HepG2 (cell line): Measurements from ENCODE around the gene VAMP2. TPM values are rescaled to one million over a fixed set of nuclear protein-coding genes. Genes with fewer than 3 reads are reported as not detected.

Experiments
- AGO1 ChIP-seq: fragments of 200-400 bp; formaldehyde crosslinking; IDR thresholded peaks from 2 replicates; pipeline ENCODE4 v1.6.1; 2017; ENCODE audit warnings: mild to moderate bottlenecking, low read depth, low read length, moderate library complexity; ENCODE audit not compliant: poor library complexity, severe bottlenecking
- ATM ChIP-seq: fragments of 450-650 bp; IDR thresholded peaks from 2 replicates; pipeline ENCODE4 v1.7.1; 2017; ENCODE audit warnings: mild to moderate bottlenecking, borderline replicate concordance
- CENPT ChIP-seq: sonication (generic); formaldehyde crosslinking; IDR thresholded peaks from 2 replicates; pipeline ENCODE4 v1.8.0; 2022; ENCODE audit warnings: low read depth, mild to moderate bottlenecking, moderate library complexity, missing genetic modification reagents
- CHD2 ChIP-seq: IDR thresholded peaks from 2 replicates; pipeline ENCODE4 v1.6.1; 2011; ENCODE audit warnings: low read depth, low read length, improper control_type of control experiment
- DPF2 ChIP-seq: sonication (generic); formaldehyde crosslinking; IDR thresholded peaks from 2 replicates; pipeline ENCODE4 v1.4.0; 2020; ENCODE audit warnings: mild to moderate bottlenecking, low read depth, missing genetic modification reagents, borderline replicate concordance
- GATAD1 ChIP-seq: IDR thresholded peaks from 2 replicates; pipeline ENCODE4 v1.6.1; 2016; ENCODE audit warnings: missing genetic modification reagents, missing compliant biosample characterization
- GPN1 ChIP-seq: sonication (generic); formaldehyde crosslinking; IDR thresholded peaks from 2 replicates; pipeline ENCODE4 v1.5.1; 2020; ENCODE audit warnings: missing genetic modification reagents, borderline replicate concordance
- HCFC1 ChIP-seq: fragments of 150-350 bp; IDR thresholded peaks from 2 replicates; pipeline ENCODE4 v1.6.1; 2014; ENCODE audit warnings: low read depth, low read length
- HDAC1 ChIP-seq: sonication (generic); formaldehyde crosslinking; IDR thresholded peaks from 2 replicates; pipeline ENCODE4 v1.5.1; 2020; ENCODE audit warnings: mild to moderate bottlenecking, missing genetic modification reagents
- KLF16 ChIP-seq, 2 experiments: sonication (generic) in 1 of 2; formaldehyde crosslinking in 1 of 2; IDR thresholded peaks; 2 replicates each; pipeline versions ENCODE4 v1.6.1 to v1.8.0; 2016 to 2023; ENCODE audit warnings: missing genetic modification reagents in 2 of 2, missing compliant biosample characterization in 1 of 2
- MYNN ChIP-seq: sonication (generic); formaldehyde crosslinking; IDR thresholded peaks from 2 replicates; pipeline ENCODE4 v1.4.0; 2020; ENCODE audit warnings: mild to moderate bottlenecking, low read depth, missing genetic modification reagents
- NBN ChIP-seq: fragments of 450-650 bp; conservative IDR thresholded peaks from 2 replicates; pipeline ENCODE4 v1.6.1; 2017
- PTBP1 ChIP-seq: fragments of 200-400 bp; formaldehyde crosslinking; IDR thresholded peaks from 2 replicates; pipeline ENCODE4 v1.6.1; 2018; ENCODE audit warnings: low read length, low read depth; ENCODE audit not compliant: poor library complexity, severe bottlenecking
- SNAI1 ChIP-seq: sonication (generic); formaldehyde crosslinking; IDR thresholded peaks from 2 replicates; pipeline ENCODE4 v1.5.0; 2020; ENCODE audit warnings: mild to moderate bottlenecking, missing genetic modification reagents, borderline replicate concordance
- XRCC5 ChIP-seq: fragments of 200-400 bp; formaldehyde crosslinking; optimal IDR thresholded peaks from 2 replicates; pipeline ENCODE3; 2017; ENCODE audit warnings: mild to moderate bottlenecking, low read length
- ZBTB20 ChIP-seq: sonication (generic); formaldehyde crosslinking; IDR thresholded peaks from 2 replicates; pipeline ENCODE4 v1.8.1; 2023; ENCODE audit warnings: missing genetic modification reagents, low read depth, mild to moderate bottlenecking, borderline replicate concordance
- ZBTB7B ChIP-seq: sonication (generic); formaldehyde crosslinking; IDR thresholded peaks from 2 replicates; pipeline ENCODE4 v1.4.0; 2020; ENCODE audit warnings: missing genetic modification reagents
- ZNF33A ChIP-seq: sonication (generic); formaldehyde crosslinking; IDR thresholded peaks from 2 replicates; pipeline ENCODE4 v1.5.1; 2020; ENCODE audit warnings: missing genetic modification reagents, mild to moderate bottlenecking, moderate library complexity, borderline replicate concordance
- ZNF34 ChIP-seq: sonication (generic); formaldehyde crosslinking; IDR thresholded peaks from 2 replicates; pipeline ENCODE4 v1.4.0; 2020; ENCODE audit warnings: mild to moderate bottlenecking, missing genetic modification reagents, borderline replicate concordance
- ZNF616 ChIP-seq: sonication (generic); formaldehyde crosslinking; IDR thresholded peaks from 2 replicates; pipeline ENCODE4 v1.5.0; 2020; ENCODE audit warnings: low read depth, mild to moderate bottlenecking, missing genetic modification reagents
- ZNF660 ChIP-seq: sonication (generic); formaldehyde crosslinking; IDR thresholded peaks from 2 replicates; pipeline ENCODE4 v1.5.1; 2020; ENCODE audit warnings: mild to moderate bottlenecking, low read depth, missing genetic modification reagents, borderline replicate concordance
- ZNF672 ChIP-seq: sonication (generic); formaldehyde crosslinking; IDR thresholded peaks from 2 replicates; pipeline ENCODE4 v1.8.1; 2022; ENCODE audit warnings: missing genetic modification reagents
- ZNF878 ChIP-seq: sonication (generic); formaldehyde crosslinking; IDR thresholded peaks from 2 replicates; pipeline ENCODE4 v1.8.1; 2023; ENCODE audit warnings: mild to moderate bottlenecking, missing genetic modification reagents, moderate library complexity
- polyA plus RNA-seq, 8 experiments: library from polyadenylated mRNA; depleted of rRNA in 3 of 8; stranded (reverse) in 7 of 8; unstranded in 1 of 8; fragments of >200 nt; fragmentation: Illumina TruSeq in 4 of 8; extraction: Trizol in 4 of 8; gene quantifications; 2 replicates each; pipeline versions ENCODE4 v1.2.1 to v1.2.3, GENCODE V29; 2011 to 2016; ENCODE audit warnings: low read depth in 4 of 8, missing spikeins in 1 of 8, mixed read lengths in 1 of 8; ENCODE audit not compliant: insufficient read depth in 1 of 8
- total RNA-seq, 5 experiments: library from RNA; depleted of rRNA; stranded (reverse); fragments of >200 nt; fragmentation: Illumina TruSeq; extraction: Trizol; gene quantifications; 2 replicates each; pipeline ENCODE4 v1.2.3, GENCODE V29; 2016; ENCODE audit warnings: low read depth in 1 of 5
- TF ChIP-seq, protein P1 (sequence below): sonication (generic); formaldehyde crosslinking; conservative IDR thresholded peaks from 2 replicates; pipeline ENCODE4 v1.4.0; 2020; ENCODE audit warnings: missing genetic modification reagents
- TF ChIP-seq, protein P2 (sequence below): sonication (generic); formaldehyde crosslinking; IDR thresholded peaks from 2 replicates; pipeline ENCODE4 v1.5.1; 2020; ENCODE audit warnings: missing genetic modification reagents, mild to moderate bottlenecking, borderline replicate concordance

The VAMP2 gene
- total and polyA plus RNA-seq, 2 of the 13 experiments (the other 11 are each of a cell fraction or from before 2014, with no cell fraction given) = 3.9 to 17.2 TPM

DNA sequence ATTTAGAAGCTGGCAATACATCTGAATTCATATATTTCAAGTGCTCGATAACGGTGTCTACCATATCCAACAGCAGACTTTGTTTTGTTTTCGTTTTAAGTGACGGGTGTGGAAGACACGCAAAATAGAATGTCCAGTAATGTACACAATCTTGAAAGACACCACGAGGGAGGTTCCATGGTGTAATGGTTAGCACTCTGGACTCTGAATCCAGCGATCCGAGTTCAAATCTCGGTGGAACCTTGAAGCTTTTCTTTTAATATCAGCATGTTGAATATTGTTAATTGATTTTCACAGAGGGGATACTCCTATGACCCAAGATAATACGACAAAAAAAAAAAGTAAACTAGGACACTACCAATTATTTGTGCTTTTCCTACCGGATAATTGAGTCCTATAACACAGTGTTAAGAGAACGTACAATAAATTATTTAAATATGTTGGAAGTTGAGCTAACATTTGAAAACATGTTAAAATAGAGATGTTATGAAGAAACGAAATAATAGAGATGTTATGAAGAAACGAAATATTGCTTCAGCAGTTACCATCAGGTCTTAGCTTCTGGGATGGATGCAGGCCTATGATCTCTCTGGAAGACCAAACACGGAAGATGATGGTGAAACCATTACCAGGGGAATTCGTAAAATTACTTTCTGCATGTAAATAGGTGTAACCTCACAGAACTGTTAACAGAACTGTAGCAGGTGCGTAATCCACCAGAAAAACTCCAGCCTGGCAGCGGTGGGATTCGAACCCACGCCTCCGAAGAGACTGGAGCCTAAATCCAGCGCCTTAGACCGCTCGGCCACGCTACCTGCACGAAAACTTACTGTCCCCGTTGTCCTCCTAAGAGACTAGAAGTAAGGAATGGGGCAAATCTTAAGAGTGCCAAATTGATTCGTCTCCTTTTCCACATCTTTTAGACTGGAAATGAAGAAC lies 42.9 kb downstream of the VAMP2 start (continued):
- TF ChIP-seq, protein P1, sequence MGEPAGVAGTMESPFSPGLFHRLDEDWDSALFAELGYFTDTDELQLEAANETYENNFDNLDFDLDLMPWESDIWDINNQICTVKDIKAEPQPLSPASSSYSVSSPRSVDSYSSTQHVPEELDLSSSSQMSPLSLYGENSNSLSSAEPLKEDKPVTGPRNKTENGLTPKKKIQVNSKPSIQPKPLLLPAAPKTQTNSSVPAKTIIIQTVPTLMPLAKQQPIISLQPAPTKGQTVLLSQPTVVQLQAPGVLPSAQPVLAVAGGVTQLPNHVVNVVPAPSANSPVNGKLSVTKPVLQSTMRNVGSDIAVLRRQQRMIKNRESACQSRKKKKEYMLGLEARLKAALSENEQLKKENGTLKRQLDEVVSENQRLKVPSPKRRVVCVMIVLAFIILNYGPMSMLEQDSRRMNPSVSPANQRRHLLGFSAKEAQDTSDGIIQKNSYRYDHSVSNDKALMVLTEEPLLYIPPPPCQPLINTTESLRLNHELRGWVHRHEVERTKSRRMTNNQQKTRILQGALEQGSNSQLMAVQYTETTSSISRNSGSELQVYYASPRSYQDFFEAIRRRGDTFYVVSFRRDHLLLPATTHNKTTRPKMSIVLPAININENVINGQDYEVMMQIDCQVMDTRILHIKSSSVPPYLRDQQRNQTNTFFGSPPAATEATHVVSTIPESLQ (CRISPR knock-in tag) = no peak
- TF ChIP-seq ZNF33A (CRISPR knock-in tag) = no peak
- TF ChIP-seq, protein P2, sequence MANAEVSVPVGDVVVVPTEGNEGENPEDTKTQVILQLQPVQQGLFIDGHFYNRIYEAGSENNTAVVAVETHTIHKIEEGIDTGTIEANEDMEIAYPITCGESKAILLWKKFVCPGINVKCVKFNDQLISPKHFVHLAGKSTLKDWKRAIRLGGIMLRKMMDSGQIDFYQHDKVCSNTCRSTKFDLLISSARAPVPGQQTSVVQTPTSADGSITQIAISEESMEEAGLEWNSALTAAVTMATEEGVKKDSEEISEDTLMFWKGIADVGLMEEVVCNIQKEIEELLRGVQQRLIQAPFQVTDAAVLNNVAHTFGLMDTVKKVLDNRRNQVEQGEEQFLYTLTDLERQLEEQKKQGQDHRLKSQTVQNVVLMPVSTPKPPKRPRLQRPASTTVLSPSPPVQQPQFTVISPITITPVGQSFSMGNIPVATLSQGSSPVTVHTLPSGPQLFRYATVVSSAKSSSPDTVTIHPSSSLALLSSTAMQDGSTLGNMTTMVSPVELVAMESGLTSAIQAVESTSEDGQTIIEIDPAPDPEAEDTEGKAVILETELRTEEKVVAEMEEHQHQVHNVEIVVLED (CRISPR knock-in tag) = no peak
- no peak for TF ChIP-seq NBN
- TF ChIP-seq DPF2 = no peak
- TF ChIP-seq ZBTB20 (CRISPR knock-in tag) = no peak
- no peak for TF ChIP-seq GATAD1
- TF ChIP-seq ZNF616 (CRISPR knock-in tag) = no peak
- no peak for TF ChIP-seq CENPT (CRISPR knock-in tag)
- TF ChIP-seq HDAC1 (CRISPR knock-in tag) = peak; percentile 29; the same call in 1 of the 2 replicates
- no peak for TF ChIP-seq GPN1 (CRISPR knock-in tag)
- TF ChIP-seq ATM = no peak
- no peak for TF ChIP-seq XRCC5
- peak; percentile 67; the same call in 1 of the 2 replicates for TF ChIP-seq ZNF878 (CRISPR knock-in tag)
- TF ChIP-seq ZNF34 (CRISPR knock-in tag) = peak; percentile 84; the same call in 1 of the 2 replicates
- no peak for TF ChIP-seq SNAI1 (CRISPR knock-in tag)
- TF ChIP-seq PTBP1 = no peak
- no peak for TF ChIP-seq HCFC1
- no peak for TF ChIP-seq ZNF672 (CRISPR knock-in tag)
- TF ChIP-seq ZBTB7B (CRISPR knock-in tag) = 0 out of 2 replicates have a peak, but pooled peaks have one; percentile 49
- TF ChIP-seq CHD2 = no peak
- TF ChIP-seq AGO1 = no peak
- no peak for TF ChIP-seq ZNF660 (CRISPR knock-in tag)
- TF ChIP-seq MYNN (CRISPR knock-in tag) = no peak
- peak in 1 of 2 experiments; percentile 29; a peak in 1 of 4 replicates for TF ChIP-seq KLF16 (CRISPR knock-in tag; IDR thresholded peaks at IDR 0.05)
